Mesenchymal stem cell (in vitro differentiated cells and primary cell): Measurements from ENCODE around the gene PTPN5.

ENCODE experiments used
- DNase-seq: peaks from one replicate; pipeline ENCODE4 v3.0.0-alpha.2; 2013
- H2AFZ ChIP-seq: one replicate; pipeline ENCODE4 v1.6.1; 2013; ENCODE audit warnings: low read depth, mild to moderate bottlenecking, control low read depth, inconsistent platforms, low read length, moderate library complexity
- H2AK5ac ChIP-seq: 2 replicates; pipeline ENCODE4 v1.6.1; 2013; ENCODE audit warnings: low read length, moderate library complexity, mild to moderate bottlenecking, inconsistent platforms; ENCODE audit not compliant: severe bottlenecking
- H2BK120ac ChIP-seq: one replicate; pipeline ENCODE4 v1.6.1; 2013; ENCODE audit warnings: low read depth, mild to moderate bottlenecking, inconsistent platforms, low read length, moderate library complexity
- H2BK12ac ChIP-seq, 2 experiments: one replicate each; pipeline ENCODE4 v1.6.1; 2013; ENCODE audit warnings: inconsistent platforms in 2 of 2, low read length in 2 of 2, mild to moderate bottlenecking in 2 of 2, moderate library complexity in 2 of 2, control low read depth in 1 of 2
- H2BK15ac ChIP-seq: one replicate; pipeline ENCODE4 v1.6.1; 2013; ENCODE audit warnings: mild to moderate bottlenecking, low read depth, inconsistent platforms; ENCODE audit not compliant: poor library complexity, severe bottlenecking
- H2BK5ac ChIP-seq: 2 replicates; pipeline ENCODE4 v1.6.1; 2013; ENCODE audit warnings: low read depth, mild to moderate bottlenecking, low read length, control low read depth, inconsistent platforms; ENCODE audit not compliant: poor library complexity, severe bottlenecking
- H3K14ac ChIP-seq, 2 experiments: one replicate each; pipeline ENCODE4 v1.6.1; 2013; ENCODE audit warnings: inconsistent platforms in 2 of 2, low read length in 2 of 2, control low read depth in 1 of 2, mild to moderate bottlenecking in 1 of 2, moderate library complexity in 1 of 2
- H3K18ac ChIP-seq, 2 experiments: one replicate each; pipeline ENCODE4 v1.6.1; 2013; ENCODE audit warnings: inconsistent platforms in 2 of 2, low read length in 2 of 2, control low read depth in 1 of 2, low read depth in 1 of 2, mild to moderate bottlenecking in 1 of 2
- H3K23ac ChIP-seq, 2 experiments: one replicate each; pipeline ENCODE4 v1.6.1; 2013; ENCODE audit warnings: inconsistent platforms in 2 of 2, low read length in 2 of 2, mild to moderate bottlenecking in 2 of 2, moderate library complexity in 2 of 2, control low read depth in 1 of 2
- H3K27ac ChIP-seq: 2 replicates; pipeline ENCODE4 v1.5.1; 2013; ENCODE audit warnings: mild to moderate bottlenecking, moderate library complexity, low read length, control low read depth, inconsistent platforms; ENCODE audit not compliant: poor library complexity, severe bottlenecking
- H3K27me3 ChIP-seq, 2 experiments: 2 replicates each; pipeline versions ENCODE4 v1.6.1 to v1.7.0; 2013; ENCODE audit warnings: low read length in 2 of 2, mild to moderate bottlenecking in 2 of 2, moderate library complexity in 2 of 2, control low read depth in 1 of 2, inconsistent platforms in 1 of 2; ENCODE audit not compliant: control insufficient read depth in 1 of 2, insufficient read depth in 1 of 2
- H3K36me3 ChIP-seq, 2 experiments: 2 replicates each; pipeline versions ENCODE4 v1.6.1 to v1.7.0; 2013; ENCODE audit warnings: low read length in 2 of 2, control low read depth in 1 of 2, inconsistent platforms in 1 of 2, low read depth in 1 of 2, mild to moderate bottlenecking in 1 of 2; ENCODE audit not compliant: insufficient read depth in 2 of 2, control insufficient read depth in 1 of 2
- H3K4ac ChIP-seq, 2 experiments: one replicate each; pipeline ENCODE4 v1.6.1; 2013; ENCODE audit warnings: inconsistent platforms in 2 of 2, low read length in 2 of 2, mild to moderate bottlenecking in 2 of 2, moderate library complexity in 2 of 2, control low read depth in 1 of 2, low read depth in 1 of 2
- H3K4me1 ChIP-seq: 2 replicates; pipeline ENCODE4 v1.6.1; 2013; ENCODE audit warnings: low read depth, low read length, control low read depth; ENCODE audit not compliant: control insufficient read depth, insufficient read depth
- H3K4me2 ChIP-seq: 2 replicates; pipeline ENCODE4 v1.6.1; 2013; ENCODE audit warnings: low read length, mild to moderate bottlenecking, inconsistent platforms; ENCODE audit not compliant: poor library complexity, severe bottlenecking
- H3K4me3 ChIP-seq, 2 experiments: 2 replicates each; pipeline versions ENCODE4 v1.5.1 to v1.7.0; 2013; ENCODE audit warnings: low read length in 2 of 2, mild to moderate bottlenecking in 2 of 2, control low read depth in 1 of 2, low read depth in 1 of 2; ENCODE audit not compliant: insufficient read depth in 1 of 2
- H3K79me1 ChIP-seq: replicated peaks from 2 replicates; pipeline ENCODE4 v1.6.1; 2013; ENCODE audit warnings: mild to moderate bottlenecking, control low read depth, low read length, inconsistent platforms; ENCODE audit not compliant: poor library complexity, severe bottlenecking
- H3K9ac ChIP-seq: 2 replicates; pipeline ENCODE4 v1.7.0; 2013; ENCODE audit warnings: mild to moderate bottlenecking, low read length, moderate library complexity
- H3K9me3 ChIP-seq: 2 replicates; pipeline ENCODE4 v1.7.0; 2013; ENCODE audit warnings: mild to moderate bottlenecking, low read length; ENCODE audit not compliant: control insufficient read depth
- H4K8ac ChIP-seq: one replicate; pipeline ENCODE4 v1.6.1; 2013; ENCODE audit warnings: inconsistent platforms, mild to moderate bottlenecking, low read length, moderate library complexity
- H4K91ac ChIP-seq: one replicate; pipeline ENCODE4 v1.6.1; 2013; ENCODE audit warnings: mild to moderate bottlenecking, low read length, inconsistent platforms
- WGBS: methylation state at CpG from one replicate; pipeline ENCODE4 v1.1.7; 2013; ENCODE audit warnings: mixed read lengths; 5-methylcytosine and 5-hydroxymethylcytosine counted together

Gene PTPN5

GRCh38 chr11:18743365-18743764, 48.2 kb downstream of the PTPN5 start:
- H3K9ac ChIP-seq: no peak overlapping the region
- DNase-seq: no peak
- WGBS: 91% methylated on average over 10 of the region's 10 CpGs
- H3K36me3 ChIP-seq: no peaks in the 10 kb centered on the region
- H3K18ac ChIP-seq: no peak overlapping the region
- H2BK5ac ChIP-seq: no peak overlapping the region
- H2BK15ac ChIP-seq: no peak overlapping the region
- H3K4me2 ChIP-seq: no peak overlapping the region
- H3K27ac ChIP-seq: no peak overlapping the region
- no peak overlapping the region for H4K91ac ChIP-seq
- no peak overlapping the region for H3K23ac ChIP-seq
- no peak overlapping the region for H2AFZ ChIP-seq
- no peaks in the 10 kb centered on the region for H3K79me1 ChIP-seq
- no peak overlapping the region for H3K14ac ChIP-seq
- no peak overlapping the region for H3K4me3 ChIP-seq
- H2BK12ac ChIP-seq: no peak overlapping the region
- H3K27me3 ChIP-seq: peaks cover 11 to 14% of the 10 kb centered on the region in 2 experiments
- no peak overlapping the region for H2BK120ac ChIP-seq
- no peak overlapping the region for H3K4ac ChIP-seq
- H4K8ac ChIP-seq: no peak overlapping the region
- H3K9me3 ChIP-seq: no peaks in the 10 kb centered on the region
- no peak overlapping the region for H2AK5ac ChIP-seq
- H3K4me1 ChIP-seq: no peaks in the 10 kb centered on the region

DNA sequence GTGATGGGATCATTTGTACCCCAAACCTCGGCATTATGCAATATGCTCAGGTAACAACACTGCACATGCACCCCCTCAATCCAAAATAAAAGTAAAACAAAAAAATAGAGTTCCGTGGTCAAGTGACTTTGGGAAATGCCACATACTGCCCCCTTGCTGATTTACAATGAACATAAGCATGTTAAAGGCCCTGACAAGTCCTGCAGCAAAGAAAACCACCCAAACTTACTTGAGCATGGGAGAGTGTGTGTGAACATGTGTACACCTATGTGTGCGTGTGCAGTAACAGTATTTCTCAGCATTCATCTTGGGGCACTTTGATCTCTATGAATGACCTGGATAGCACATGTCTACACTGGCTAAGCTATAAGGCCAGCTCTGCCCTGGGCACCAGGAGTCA, 49.8 kb downstream of the PTPN5 start:
- H3K27ac ChIP-seq: no peak overlapping the region
- no peak overlapping the region for H3K18ac ChIP-seq
- no peak overlapping the region for H3K4ac ChIP-seq
- no peak overlapping the region for H2BK120ac ChIP-seq
- H3K4me3 ChIP-seq: no peak overlapping the region
- peaks cover 17 to 27% of the 10 kb centered on the region in 2 experiments for H3K27me3 ChIP-seq
- H3K23ac ChIP-seq: no peak overlapping the region
- no peaks in the 10 kb centered on the region for H3K36me3 ChIP-seq
- no peaks in the 10 kb centered on the region for H3K79me1 ChIP-seq
- H4K8ac ChIP-seq: no peak overlapping the region
- H3K9me3 ChIP-seq: no peaks in the 10 kb centered on the region
- no peaks in the 10 kb centered on the region for H3K4me1 ChIP-seq
- H2AK5ac ChIP-seq: no peak overlapping the region
- no peak overlapping the region for H2BK5ac ChIP-seq
- WGBS: 96% methylated on average over 3 of the region's 3 CpGs
- H2BK15ac ChIP-seq: no peak overlapping the region
- no peak overlapping the region for H3K4me2 ChIP-seq
- no peak for DNase-seq
- H3K14ac ChIP-seq: no peak overlapping the region
- no peak overlapping the region for H2AFZ ChIP-seq
- no peak overlapping the region for H3K9ac ChIP-seq
- H4K91ac ChIP-seq: no peak overlapping the region
- no peak overlapping the region for H2BK12ac ChIP-seq

- no peaks in the 10 kb centered on the region for H3K4me1 ChIP-seq
- no peak overlapping the region for H2BK120ac ChIP-seq
- no peak overlapping the region for H3K4me2 ChIP-seq
- no peak overlapping the region for H2BK12ac ChIP-seq
- no peak overlapping the region for H3K23ac ChIP-seq
- no peak overlapping the region for H3K14ac ChIP-seq
- H3K36me3 ChIP-seq: no peaks in the 10 kb centered on the region
- no peak overlapping the region for H2BK15ac ChIP-seq
- WGBS: 82% methylated on average over 3 of the region's 4 CpGs
- H3K18ac ChIP-seq: no peak overlapping the region
- H3K9me3 ChIP-seq: no peaks in the 10 kb centered on the region
- no peak overlapping the region for H3K4ac ChIP-seq
- no peak overlapping the region for H4K8ac ChIP-seq
- H2AFZ ChIP-seq: no peak overlapping the region
- no peak overlapping the region for H3K9ac ChIP-seq
- no peak overlapping the region for H2AK5ac ChIP-seq
- no peaks in the 10 kb centered on the region for H3K79me1 ChIP-seq
- no peak for DNase-seq
- H2BK5ac ChIP-seq: no peak overlapping the region
- H3K27me3 ChIP-seq: peaks cover 31 to 36% of the 10 kb centered on the region in 2 experiments
- H3K27ac ChIP-seq: no peak overlapping the region
- H4K91ac ChIP-seq: no peak overlapping the region
- H3K4me3 ChIP-seq: no peak overlapping the region
Measured at GRCh38 chr11:18739685-18740084, 51.9 kb downstream of the PTPN5 start.

GRCh38 chr11:18737642-18738041, 54.0 kb downstream of the PTPN5 start:
- Histone ChIP-seq H3K4me2 (no peak overlapping the region), H3K4me3 (no peak overlapping the region), H3K23ac (no peak overlapping the region), H3K14ac (no peak overlapping the region), H3K18ac (no peak overlapping the region), H2AK5ac (no peak overlapping the region), H3K36me3 (no peaks in the 10 kb centered on the region), H2BK12ac (no peak overlapping the region), H3K9me3 (no peaks in the 10 kb centered on the region), H2AFZ (no peak overlapping the region), H4K8ac (no peak overlapping the region), H2BK120ac (no peak overlapping the region), H3K27me3 (peaks cover 29 to 35% of the 10 kb centered on the region in 2 experiments), H2BK5ac (no peak overlapping the region), H3K79me1 (no peaks in the 10 kb centered on the region), H4K91ac (no peak overlapping the region), H2BK15ac (no peak overlapping the region), H3K4ac (no peak overlapping the region), H3K9ac (no peak overlapping the region), H3K4me1 (no peaks in the 10 kb centered on the region), H3K27ac (no peak overlapping the region)
- 93% methylated on average over 8 of the region's 8 CpGs for WGBS
- DNase-seq: no peak
